SJCRH30 (cell line): ENCODE results near the gene HSBP1L1. TPM values are rescaled to one million over a fixed set of nuclear protein-coding genes. Genes with fewer than 3 reads are reported as not detected.
A peak's percentile ranks its signal among the peaks of the same experiment; 100 is the strongest.

Experiments
- DNase-seq, 2 experiments: peaks; one replicate each; pipeline ENCODE4 v3.0.0-alpha.2; 2015 to 2020
- H3K27ac ChIP-seq: fragments of 250-450 bp; sonication (Bioruptor Pico); 2 replicates; pipeline ENCODE4 v1.5.1; 2020; ENCODE audit warnings: mild to moderate bottlenecking, moderate library complexity
- H3K27me3 ChIP-seq: fragments of 250-450 bp; sonication (Bioruptor Pico); 2 replicates; pipeline ENCODE4 v1.5.1; 2020; ENCODE audit warnings: mild to moderate bottlenecking, moderate library complexity
- H3K36me3 ChIP-seq: fragments of 250-450 bp; sonication (Bioruptor Pico); 2 replicates; pipeline ENCODE4 v1.5.1; 2020; ENCODE audit warnings: mild to moderate bottlenecking, moderate library complexity
- H3K4me1 ChIP-seq: fragments of 250-450 bp; sonication (Bioruptor Pico); 2 replicates; pipeline ENCODE4 v1.5.1; 2020; ENCODE audit warnings: mild to moderate bottlenecking, moderate library complexity
- H3K4me3 ChIP-seq: fragments of 250-450 bp; sonication (Bioruptor Pico); 2 replicates; pipeline ENCODE4 v1.5.1; 2020; ENCODE audit warnings: mild to moderate bottlenecking, moderate library complexity
- H3K9me3 ChIP-seq: fragments of 250-450 bp; sonication (Bioruptor Pico); replicated peaks from 2 replicates; pipeline ENCODE4 v1.5.1; 2020; ENCODE audit warnings: mild to moderate bottlenecking, moderate library complexity
- total RNA-seq: library from RNA; depleted of rRNA; stranded (reverse); fragments of >200 nt; shearing (Covaris generic); gene quantifications from 2 replicates; pipeline ENCODE4 v1.2.3, GENCODE V29; 2014

HSBP1L1 gene
- total RNA-seq, 1 experiment from 2014 or later = not detected

DNA sequence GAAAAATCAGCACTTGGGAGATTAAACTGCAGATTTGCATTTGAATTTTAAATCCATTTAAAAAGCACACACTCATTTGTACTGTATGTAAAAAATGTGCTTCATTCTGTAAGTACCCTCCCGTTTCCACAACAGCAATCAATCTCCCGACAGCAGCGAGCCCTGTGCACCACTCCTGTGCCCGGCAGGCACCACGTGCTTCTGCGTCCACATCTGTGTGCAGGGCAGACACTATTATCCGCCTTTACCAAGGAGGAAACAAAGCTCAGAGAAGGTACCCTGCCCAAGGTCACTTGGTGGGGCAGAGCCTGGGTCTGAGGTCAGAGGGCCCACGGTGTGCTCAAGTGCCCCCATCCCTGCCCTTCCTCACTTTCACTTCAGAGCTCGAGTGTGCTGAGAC is 7.5 kb downstream of the HSBP1L1 start:
- Histone ChIP-seq H3K4me3 (no peak overlapping the region), H3K9me3 (no peaks in the 10 kb centered on the region), H3K27me3 (no peaks in the 10 kb centered on the region), H3K36me3 (peaks cover 4% of the 10 kb centered on the region), H3K4me1 (no peaks in the 10 kb centered on the region), H3K27ac (no peak overlapping the region)
- DNase-seq = no peak

DNA sequence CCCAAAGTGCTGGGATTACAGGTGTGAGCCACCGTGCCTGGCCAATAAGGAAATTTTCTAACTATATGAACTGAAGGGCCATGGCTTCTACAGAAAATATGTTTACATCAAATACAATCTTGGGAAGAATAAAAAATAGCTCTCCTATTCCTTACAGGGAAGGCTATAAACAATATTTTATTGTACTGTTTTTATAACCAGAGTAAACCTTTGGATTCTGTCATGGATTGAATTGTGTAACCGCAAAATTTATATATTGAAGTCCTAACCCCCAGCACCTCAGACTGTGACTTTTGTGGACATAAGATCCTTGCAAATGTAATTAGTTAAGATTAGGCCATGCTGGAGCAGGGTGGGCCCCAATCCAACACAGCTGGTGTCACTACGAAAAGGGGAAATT is 8.3 kb downstream of the HSBP1L1 start:
- Histone ChIP-seq H3K36me3 (peaks cover 4% of the 10 kb centered on the region), H3K27me3 (no peaks in the 10 kb centered on the region)

DNA sequence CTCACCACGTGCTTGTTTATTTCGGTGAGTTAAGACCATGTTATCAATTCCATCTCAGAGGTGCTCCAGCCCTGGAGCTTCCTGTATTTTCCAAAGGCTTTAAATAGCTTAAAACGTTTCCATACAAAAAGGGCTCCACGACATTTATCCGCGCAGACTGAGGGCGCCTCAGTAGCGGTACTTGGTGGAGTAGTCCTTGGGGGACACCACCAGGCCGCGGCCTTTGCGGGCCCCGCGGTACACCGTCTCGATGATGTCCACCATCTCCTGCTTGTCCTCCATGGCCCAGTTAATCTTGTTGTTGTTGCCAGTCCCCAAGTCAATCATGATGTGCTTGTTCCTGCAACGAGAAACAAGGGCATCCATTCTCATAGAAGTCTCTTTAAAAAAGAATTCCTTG is 9.1 kb downstream of the HSBP1L1 start:
- H3K4me3 ChIP-seq = no peak overlapping the region

More for the DNA sequence above, 8.3 kb downstream of the HSBP1L1 start:
- no peak for DNase-seq
- no peaks in the 10 kb centered on the region for H3K9me3 ChIP-seq
- H3K4me1 ChIP-seq = no peaks in the 10 kb centered on the region
- no peak overlapping the region for H3K4me3 ChIP-seq
- H3K27ac ChIP-seq = no peak overlapping the region

DNA sequence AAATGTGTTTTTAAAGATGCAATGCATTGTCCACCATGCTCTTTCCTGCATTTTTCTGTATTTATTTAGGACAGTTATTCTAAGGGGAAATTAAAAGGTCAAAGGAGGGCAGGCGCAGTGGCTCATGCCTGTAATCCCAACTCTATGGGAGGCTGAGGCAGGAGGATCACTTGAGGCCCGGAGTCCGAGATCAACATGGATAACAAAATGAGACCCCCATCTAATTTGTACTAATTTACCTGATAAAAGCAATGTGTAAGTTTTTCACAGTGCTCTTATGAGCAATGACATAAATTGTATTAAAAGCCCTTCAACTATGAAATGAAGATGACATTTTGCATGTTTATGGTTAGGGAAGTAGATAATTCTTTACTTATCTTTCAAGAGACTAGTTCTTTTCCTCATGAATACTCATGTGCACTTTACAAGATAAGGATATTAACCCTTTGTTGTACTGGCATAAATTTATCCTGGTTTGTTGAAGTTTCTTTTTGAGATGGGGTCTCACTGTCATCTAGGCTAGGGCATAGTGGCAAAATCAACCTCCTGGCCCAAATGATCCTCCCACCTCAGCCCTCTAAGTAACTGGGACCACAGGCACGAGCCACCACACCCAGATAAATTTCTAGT is 9.7 kb downstream of the HSBP1L1 start:
- Histone ChIP-seq H3K27ac (no peak overlapping the region), H3K36me3 (peaks cover 4% of the 10 kb centered on the region), H3K4me3 (no peak overlapping the region), H3K4me1 (no peaks in the 10 kb centered on the region), H3K27me3 (no peaks in the 10 kb centered on the region), H3K9me3 (no peaks in the 10 kb centered on the region)
- DNase-seq = no peak

More for the DNA sequence above, 9.1 kb downstream of the HSBP1L1 start:
- Histone ChIP-seq H3K9me3 (no peaks in the 10 kb centered on the region), H3K4me1 (no peaks in the 10 kb centered on the region), H3K27ac (no peak overlapping the region), H3K27me3 (no peaks in the 10 kb centered on the region), H3K36me3 (peaks cover 4% of the 10 kb centered on the region)
- no peak for DNase-seq

DNA sequence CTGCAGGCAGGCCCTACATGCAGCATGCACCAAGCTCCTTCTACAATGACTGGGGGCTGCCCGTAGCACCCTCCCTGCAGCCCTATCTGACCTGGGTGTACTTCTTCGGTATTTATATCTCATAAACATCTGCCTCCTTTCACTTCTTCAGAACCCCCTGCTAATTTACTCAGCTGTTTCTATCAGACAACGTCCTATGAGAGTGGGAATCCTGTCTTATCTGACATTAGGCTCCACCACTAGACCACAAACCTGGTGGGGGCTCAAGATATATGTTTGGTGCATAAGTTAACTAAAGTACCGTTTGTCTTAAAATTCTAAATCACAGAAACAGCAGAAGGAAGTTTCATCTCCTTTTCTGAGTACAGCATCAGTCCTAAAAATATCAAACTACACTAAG is 10.6 kb downstream of the HSBP1L1 start:
- no peak for DNase-seq
- H3K4me3 ChIP-seq = no peak overlapping the region

DNA sequence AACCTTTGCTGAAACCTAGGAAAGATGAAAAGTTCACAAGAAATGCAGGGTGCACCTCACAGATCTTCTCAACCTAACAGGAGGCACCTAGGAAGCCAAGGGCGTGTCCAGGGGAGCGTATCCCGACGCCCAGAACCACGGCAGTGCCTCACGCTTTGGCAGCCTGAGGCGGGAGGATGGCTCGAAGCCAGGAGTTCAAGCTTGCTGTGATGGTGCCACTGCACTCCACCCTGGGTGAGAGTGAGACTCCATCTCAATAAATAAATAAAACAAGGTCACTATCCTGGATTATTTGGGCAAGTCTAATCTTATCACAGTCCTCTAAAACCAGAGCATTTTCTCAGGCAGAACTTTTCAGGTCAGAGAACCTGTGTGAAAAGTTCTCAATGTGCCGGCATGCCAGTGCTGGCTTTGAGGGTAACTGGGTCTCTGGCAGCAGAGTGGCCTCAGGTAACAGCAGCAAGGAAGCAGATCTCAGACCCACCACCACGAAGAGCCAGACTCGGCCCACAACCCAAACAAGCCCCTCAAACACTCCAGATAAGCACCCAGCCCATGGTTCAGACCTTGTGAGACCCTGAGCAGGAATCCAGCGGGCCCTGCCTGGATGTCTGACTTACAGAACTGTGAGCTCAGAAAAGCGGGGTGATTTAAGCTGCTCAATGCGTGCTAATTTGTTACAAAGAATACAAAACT is 11.7 kb downstream of the HSBP1L1 start:
- Histone ChIP-seq H3K27ac (no peak overlapping the region), H3K27me3 (no peaks in the 10 kb centered on the region), H3K4me1 (no peaks in the 10 kb centered on the region), H3K4me3 (no peak overlapping the region), H3K36me3 (peaks cover 4% of the 10 kb centered on the region), H3K9me3 (no peaks in the 10 kb centered on the region)
- DNase-seq = no peak

More for the DNA sequence above, 10.6 kb downstream of the HSBP1L1 start:
- H3K4me1 ChIP-seq = no peaks in the 10 kb centered on the region
- peaks cover 4% of the 10 kb centered on the region for H3K36me3 ChIP-seq
- no peaks in the 10 kb centered on the region for H3K27me3 ChIP-seq
- H3K9me3 ChIP-seq = no peaks in the 10 kb centered on the region
- H3K27ac ChIP-seq = no peak overlapping the region

DNA sequence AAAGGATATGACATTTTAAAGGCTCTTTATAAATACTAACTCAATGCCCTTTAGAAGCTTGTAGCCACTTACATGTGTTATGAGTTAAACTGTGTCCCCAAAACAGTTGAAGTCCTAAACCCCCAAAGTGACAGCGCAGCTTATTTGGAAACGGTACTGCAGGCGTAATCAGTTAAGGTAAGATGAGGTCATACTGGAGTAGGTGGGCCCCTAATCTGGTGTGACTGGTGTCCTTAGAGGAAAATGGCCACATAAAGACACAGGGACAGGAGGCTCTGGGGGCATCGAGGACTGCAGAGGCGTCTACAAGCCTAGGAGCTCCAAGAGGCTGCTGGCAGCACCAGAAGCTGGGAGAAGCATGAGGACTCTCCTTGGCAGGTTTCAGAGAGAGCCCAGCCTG is 15.4 kb downstream of the HSBP1L1 start:
- Histone ChIP-seq H3K4me3 (no peak overlapping the region), H3K36me3 (no peaks in the 10 kb centered on the region; the same call in 1 of the 2 replicates), H3K27ac (no peak overlapping the region), H3K27me3 (no peaks in the 10 kb centered on the region), H3K9me3 (no peaks in the 10 kb centered on the region), H3K4me1 (no peaks in the 10 kb centered on the region)
- no peak for DNase-seq

DNA sequence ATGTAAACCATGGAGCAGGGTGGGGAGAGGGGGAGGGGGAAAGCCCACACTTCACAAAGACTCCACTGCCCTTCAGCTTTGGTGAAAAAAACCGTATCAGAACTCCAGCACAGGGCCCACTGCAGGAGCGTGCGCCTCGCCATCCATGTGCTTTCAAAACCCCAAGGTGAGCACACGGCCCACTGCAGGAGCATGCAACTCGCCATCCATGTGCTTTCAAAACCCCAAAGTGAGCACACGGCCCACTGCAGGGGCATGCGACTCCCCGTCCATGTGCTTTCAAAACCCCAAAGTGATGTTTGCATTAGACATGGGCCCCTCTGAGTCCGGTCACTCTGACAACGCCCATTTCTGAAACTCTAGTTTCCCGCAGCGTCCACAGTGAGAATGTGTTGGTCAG is 16.1 kb downstream of the HSBP1L1 start:
- no peak overlapping the region for H3K4me3 ChIP-seq
- no peaks in the 10 kb centered on the region for H3K4me1 ChIP-seq

DNA sequence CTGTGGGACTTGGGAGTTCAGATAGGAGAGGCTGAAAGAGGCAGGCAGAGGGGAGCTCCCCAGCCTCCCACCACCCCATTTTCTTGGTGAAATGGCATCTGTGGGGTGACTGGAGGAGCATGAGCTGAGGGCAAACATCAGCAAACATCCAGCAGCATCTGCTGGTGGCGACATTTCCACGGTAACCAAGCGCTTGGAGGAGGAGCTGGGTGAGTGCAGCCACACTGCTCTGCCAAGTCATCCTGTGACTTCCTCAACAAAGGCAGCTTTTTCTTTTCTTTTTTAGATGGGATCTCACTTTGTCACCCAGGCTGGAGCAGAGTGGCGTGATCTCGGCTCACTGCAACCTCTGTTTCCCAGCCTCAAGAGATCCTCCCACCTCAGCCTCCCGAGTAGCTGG is 18.3 kb downstream of the HSBP1L1 start:
- Histone ChIP-seq H3K27ac (no peak overlapping the region), H3K4me1 (no peaks in the 10 kb centered on the region), H3K27me3 (no peaks in the 10 kb centered on the region), H3K9me3 (no peaks in the 10 kb centered on the region), H3K4me3 (no peak overlapping the region), H3K36me3 (no peaks in the 10 kb centered on the region; the same call in 1 of the 2 replicates)
- no peak for DNase-seq

More for the DNA sequence above, 16.1 kb downstream of the HSBP1L1 start:
- no peaks in the 10 kb centered on the region; the same call in 1 of the 2 replicates for H3K36me3 ChIP-seq
- no peaks in the 10 kb centered on the region for H3K27me3 ChIP-seq
- no peak overlapping the region for H3K27ac ChIP-seq
- no peak for DNase-seq
- H3K9me3 ChIP-seq = no peaks in the 10 kb centered on the region

DNA sequence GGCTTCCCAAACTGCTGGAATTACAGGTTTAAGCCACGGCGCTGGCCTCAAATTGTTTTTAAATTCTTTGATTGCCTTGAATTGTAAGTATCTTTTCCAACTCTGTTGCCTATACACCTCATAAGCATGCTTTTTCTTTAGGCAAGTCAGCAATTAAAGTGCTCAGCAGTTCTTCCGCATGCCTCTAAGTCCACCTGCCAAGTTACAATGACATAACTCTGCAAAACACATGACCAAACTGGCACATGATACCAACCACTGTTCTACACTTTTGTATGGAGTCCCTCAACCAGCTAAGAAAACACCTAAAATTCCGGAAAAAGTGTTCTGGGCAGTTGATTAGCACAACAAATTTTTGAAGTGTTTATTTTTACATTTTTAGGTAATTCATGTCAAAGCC is 18.8 kb downstream of the HSBP1L1 start:
- H3K27ac ChIP-seq = no peak overlapping the region
- no peaks in the 10 kb centered on the region for H3K9me3 ChIP-seq
- H3K27me3 ChIP-seq = no peaks in the 10 kb centered on the region
- no peaks in the 10 kb centered on the region for H3K4me1 ChIP-seq
- DNase-seq = no peak
- H3K36me3 ChIP-seq = no peaks in the 10 kb centered on the region; the same call in 1 of the 2 replicates
- H3K4me3 ChIP-seq = no peak overlapping the region

DNA sequence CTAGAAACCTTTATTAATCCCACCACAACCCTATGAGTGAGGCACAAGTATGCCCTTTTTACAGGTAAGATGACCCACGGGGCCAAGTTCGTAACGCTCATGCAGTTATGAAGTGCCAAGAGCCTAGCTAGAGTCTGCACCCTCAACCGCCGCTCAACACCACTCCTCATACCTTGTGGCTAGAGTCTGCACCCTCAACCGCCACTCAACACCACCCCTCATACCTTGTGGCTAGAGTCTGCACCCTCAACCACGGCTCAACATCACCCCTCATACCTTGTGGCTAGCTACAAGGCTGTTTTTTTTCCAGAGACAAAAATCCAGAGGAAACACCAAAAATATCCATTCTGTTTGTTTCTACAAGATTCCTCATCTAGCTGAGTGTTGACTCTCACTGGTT is 19.4 kb downstream of the HSBP1L1 start:
- H3K27me3 ChIP-seq = no peaks in the 10 kb centered on the region
- H3K36me3 ChIP-seq = no peaks in the 10 kb centered on the region; the same call in 1 of the 2 replicates
- no peak overlapping the region for H3K4me3 ChIP-seq
- no peaks in the 10 kb centered on the region for H3K9me3 ChIP-seq
- H3K27ac ChIP-seq = no peak overlapping the region
- no peaks in the 10 kb centered on the region for H3K4me1 ChIP-seq
- no peak for DNase-seq

DNA sequence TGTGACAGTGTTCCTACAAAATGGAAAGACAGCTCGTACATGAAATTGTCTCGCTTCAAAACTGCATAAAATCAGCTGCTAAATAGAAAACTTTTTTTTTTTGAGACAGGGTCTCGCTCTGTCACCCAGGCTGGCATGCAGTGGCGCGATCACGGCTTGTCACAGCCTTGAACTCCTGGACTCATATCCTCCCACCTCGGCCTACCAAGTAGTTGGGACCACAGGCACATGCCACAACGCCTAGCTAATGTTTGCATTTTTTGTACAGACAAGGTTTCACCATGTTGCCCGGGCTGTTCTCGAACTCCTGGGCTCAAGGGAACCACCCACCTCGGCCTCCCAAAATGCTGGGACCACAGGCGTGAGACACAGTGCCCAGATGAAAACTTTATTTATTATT is 20.7 kb downstream of the HSBP1L1 start:
- no peak for DNase-seq

DNA sequence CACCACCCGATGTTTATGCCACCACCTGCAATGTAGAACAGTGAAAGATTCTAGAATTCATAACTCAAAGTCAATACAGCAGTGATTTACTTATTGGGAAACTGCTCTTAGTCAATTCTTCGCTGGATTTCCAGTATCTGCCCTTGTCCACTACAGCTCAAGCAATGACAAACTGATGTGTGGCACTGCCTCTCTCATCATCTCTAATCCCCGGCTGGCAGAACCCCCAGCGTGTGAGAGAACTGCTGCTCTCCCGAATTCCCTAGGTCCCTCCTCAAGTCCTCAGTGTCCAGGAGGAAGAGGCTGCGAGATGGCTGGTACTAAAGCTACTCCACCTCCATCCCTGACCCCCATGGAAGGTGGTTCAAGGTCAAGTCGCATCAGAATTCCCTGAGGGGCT is 22.3 kb downstream of the HSBP1L1 start:
- Histone ChIP-seq H3K9me3 (no peaks in the 10 kb centered on the region), H3K27me3 (no peaks in the 10 kb centered on the region), H3K27ac (no peak overlapping the region), H3K4me1 (no peaks in the 10 kb centered on the region), H3K36me3 (no peaks in the 10 kb centered on the region; the same call in 1 of the 2 replicates), H3K4me3 (peak overlapping the region; percentile 79)
- no peak for DNase-seq

More for the DNA sequence above, 20.7 kb downstream of the HSBP1L1 start:
- no peaks in the 10 kb centered on the region; the same call in 1 of the 2 replicates for H3K36me3 ChIP-seq
- H3K4me3 ChIP-seq = no peak overlapping the region
- no peaks in the 10 kb centered on the region for H3K9me3 ChIP-seq
- H3K4me1 ChIP-seq = no peaks in the 10 kb centered on the region
- no peaks in the 10 kb centered on the region for H3K27me3 ChIP-seq
- H3K27ac ChIP-seq = no peak overlapping the region

DNA sequence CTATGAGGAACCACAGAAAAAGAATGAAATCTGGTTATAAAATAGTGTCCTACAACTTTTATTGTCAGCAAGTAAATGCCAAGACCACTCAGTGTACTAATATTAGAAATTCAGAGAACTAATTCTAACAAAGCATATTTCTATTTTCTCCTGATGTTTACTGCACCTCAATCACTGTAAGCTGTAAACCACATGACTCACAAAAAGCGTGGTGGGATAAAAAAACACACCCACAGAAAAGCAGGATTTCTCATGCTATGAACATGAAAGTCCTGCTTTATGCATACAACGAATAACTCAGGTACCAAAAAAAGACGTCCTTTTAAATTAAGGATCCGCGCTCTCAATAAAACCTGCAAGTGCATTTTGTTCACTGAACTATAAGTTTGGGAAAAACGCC is 23.1 kb downstream of the HSBP1L1 start:
- no peak for DNase-seq
- H3K9me3 ChIP-seq = no peaks in the 10 kb centered on the region
- peak overlapping the region; percentile 79 for H3K4me3 ChIP-seq
- H3K27me3 ChIP-seq = no peaks in the 10 kb centered on the region
- H3K36me3 ChIP-seq = no peaks in the 10 kb centered on the region; the same call in 1 of the 2 replicates
- H3K4me1 ChIP-seq = no peaks in the 10 kb centered on the region
- H3K27ac ChIP-seq = no peak overlapping the region

DNA sequence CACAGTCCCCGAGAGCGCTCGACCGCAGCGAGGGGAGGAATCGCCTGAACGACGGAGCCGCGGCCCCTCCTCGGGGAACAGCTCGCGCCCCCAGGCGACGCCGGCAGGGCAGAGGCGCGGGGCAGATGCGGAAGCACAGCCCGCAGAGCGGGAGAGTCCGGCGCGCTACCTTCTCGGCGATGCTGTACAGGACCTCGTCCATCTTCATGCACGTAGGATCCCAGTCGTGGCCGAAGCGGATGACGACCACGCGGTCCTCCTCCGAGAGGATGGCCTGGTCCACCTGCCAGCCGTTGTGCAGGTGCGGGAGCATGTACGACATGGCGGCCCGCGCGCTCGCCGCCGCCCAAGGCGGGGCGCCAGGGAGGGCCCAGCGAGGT is 23.6 kb downstream of the HSBP1L1 start:
- no peaks in the 10 kb centered on the region for H3K9me3 ChIP-seq
- DNase-seq = peak; percentile 53 to 57
- H3K4me3 ChIP-seq = peak overlapping the region; percentile 79
- no peak overlapping the region; the same call in 1 of the 2 replicates for H3K27ac ChIP-seq
- H3K4me1 ChIP-seq = no peaks in the 10 kb centered on the region
- no peaks in the 10 kb centered on the region; the same call in 1 of the 2 replicates for H3K36me3 ChIP-seq
- no peaks in the 10 kb centered on the region for H3K27me3 ChIP-seq
